ENCODE measurements around the gene ADCK2.
"Not testable (repeated sequence)": the region's sequence is repeated elsewhere in the genome, so short reads cannot be mapped to it uniquely, and the experiment has no call there.

ADCK2 gene

GRCh38 chr7:140646931-140647647, 25.7 kb upstream of the ADCK2 start:
- peak; percentile 41 for DNase-seq

GRCh38 chr7:140649556-140650205, 23.1 kb upstream of the ADCK2 start:
- no peak for DNase-seq

- no peak for DNase-seq
Measured at GRCh38 chr7:140650367-140650766, 22.4 kb upstream of the ADCK2 start.

- DNase-seq, result peak; percentile 11
Measured at GRCh38 chr7:140653319-140654108, 19.2 kb upstream of the ADCK2 start.

GRCh38 chr7:140654109-140654387, 18.7 kb upstream of the ADCK2 start:
- no peak for DNase-seq

GRCh38 chr7:140654661-140655060, 18.1 kb upstream of the ADCK2 start:
- no peak for DNase-seq

- no peak for DNase-seq
Measured at GRCh38 chr7:140655511-140656408, 17.0 kb upstream of the ADCK2 start.

GRCh38 chr7:140656548-140657515, 15.9 kb upstream of the ADCK2 start:
- DNase-seq, result peak; percentile 53

GRCh38 chr7:140657891-140658290, 14.9 kb upstream of the ADCK2 start:
- no peak for DNase-seq

GRCh38 chr7:140659856-140660255, 12.9 kb upstream of the ADCK2 start:
- DNase-seq, result no peak

GRCh38 chr7:140661124-140661523, 11.6 kb upstream of the ADCK2 start:
- no peak for DNase-seq

GRCh38 chr7:140662938-140663337, 9.8 kb upstream of the ADCK2 start:
- not testable (repeated sequence) for DNase-seq

GRCh38 chr7:140667476-140667875, 5.3 kb upstream of the ADCK2 start:
- DNase-seq, result no peak

GRCh38 chr7:140668641-140669040, 4.1 kb upstream of the ADCK2 start:
- DNase-seq, result no peak

- DNase-seq, result no peak
Measured at GRCh38 chr7:140669352-140669751, 3.4 kb upstream of the ADCK2 start.

GRCh38 chr7:140669862-140670261, 2.9 kb upstream of the ADCK2 start:
- not testable (repeated sequence) for DNase-seq

GRCh38 chr7:140670343-140670935, 2.3 kb upstream of the ADCK2 start:
- no peak for DNase-seq

- no peak for DNase-seq
Measured at GRCh38 chr7:140671966-140672365, 779 bp upstream of the ADCK2 start.

- peak; percentile 52 for DNase-seq
Measured at GRCh38 chr7:140673063-140673773, 473 bp downstream of the ADCK2 start.

GRCh38 chr7:140673774-140674155, 1.0 kb downstream of the ADCK2 start:
- DNase-seq, result no peak

GRCh38 chr7:140674356-140674800, 1.6 kb downstream of the ADCK2 start:
- peak; percentile 6 for DNase-seq
